Stimulated activated CD8-positive, alpha-beta memory T cell treated with anti-CD3 and anti-CD28 coated beads, Interleukin-4, amount 100 ng/mL, for 24 hours (primary cell): ENCODE measurements around the gene MAT1A.
"Not testable (repeated sequence)": the region's sequence is repeated elsewhere in the genome, so short reads cannot be mapped to it uniquely, and the experiment has no call there.

Experiments used
- DNase-seq: peaks from one replicate; pipeline ENCODE4 v3.0.0-alpha.2; 2020; ENCODE audit warnings: low read depth

MAT1A gene

GRCh38 chr10:80264081-80265056, 25.1 kb downstream of the MAT1A start:
- no peak for DNase-seq

GRCh38 chr10:80261316-80262030, 28.0 kb downstream of the MAT1A start:
- no peak for DNase-seq

GRCh38 chr10:80260295-80261243, 28.9 kb downstream of the MAT1A start:
- no peak for DNase-seq

GRCh38 chr10:80259405-80259871, 30.0 kb downstream of the MAT1A start:
- no peak for DNase-seq

GRCh38 chr10:80256798-80257197, 32.7 kb downstream of the MAT1A start:
- not testable (repeated sequence) for DNase-seq

- DNase-seq: not testable (repeated sequence)
Measured at GRCh38 chr10:80254726-80255125, 34.7 kb downstream of the MAT1A start.

GRCh38 chr10:80253963-80254271, 35.5 kb downstream of the MAT1A start:
- DNase-seq: not testable (repeated sequence)

GRCh38 chr10:80253266-80253962, 36.0 kb downstream of the MAT1A start:
- no peak for DNase-seq

GRCh38 chr10:80252296-80252887, 37.1 kb downstream of the MAT1A start:
- DNase-seq: no peak

- DNase-seq: not testable (repeated sequence)
Measured at GRCh38 chr10:80251703-80252280, 37.7 kb downstream of the MAT1A start.

GRCh38 chr10:80250399-80250798, 39.1 kb downstream of the MAT1A start:
- not testable (repeated sequence) for DNase-seq

GRCh38 chr10:80249906-80250305, 39.6 kb downstream of the MAT1A start:
- not testable (repeated sequence) for DNase-seq

GRCh38 chr10:80247611-80248010, 41.8 kb downstream of the MAT1A start:
- not testable (repeated sequence) for DNase-seq

GRCh38 chr10:80244371-80244770, 45.1 kb downstream of the MAT1A start:
- not testable (repeated sequence) for DNase-seq

GRCh38 chr10:80242341-80242740, 47.1 kb downstream of the MAT1A start:
- not testable (repeated sequence) for DNase-seq

- not testable (repeated sequence) for DNase-seq
Measured at GRCh38 chr10:80236457-80236856, 53.0 kb downstream of the MAT1A start.

GRCh38 chr10:80234331-80235235, 54.9 kb downstream of the MAT1A start:
- not testable (repeated sequence) for DNase-seq

- DNase-seq: not testable (repeated sequence)
Measured at GRCh38 chr10:80233871-80234270, 55.6 kb downstream of the MAT1A start.

GRCh38 chr10:80226723-80227122, 62.7 kb downstream of the MAT1A start:
- DNase-seq: not testable (repeated sequence)
